Neuronal stem cell (in vitro differentiated cells): ENCODE measurements around the gene PROSER2.
A peak's percentile ranks its signal among the peaks of the same experiment; 100 is the strongest.

Experiments used
- DNase-seq: peaks from one replicate; pipeline ENCODE4 v3.0.0-alpha.2; 2013; ENCODE audit warnings: low spot score
- H2AFZ ChIP-seq: one replicate; pipeline ENCODE4 v1.6.1; 2013; ENCODE audit warnings: mild to moderate bottlenecking, low read length, inconsistent platforms
- H2AK5ac ChIP-seq: 2 replicates; pipeline ENCODE4 v1.6.1; 2013; ENCODE audit warnings: low read depth, mild to moderate bottlenecking, inconsistent platforms, low read length, moderate library complexity, mixed read lengths
- H2BK120ac ChIP-seq: 2 replicates; pipeline ENCODE4 v1.6.1; 2013; ENCODE audit warnings: low read depth, mild to moderate bottlenecking, inconsistent platforms, low read length, moderate library complexity, mixed read lengths
- H2BK12ac ChIP-seq: one replicate; pipeline ENCODE4 v1.6.1; 2013; ENCODE audit warnings: low read length, inconsistent platforms
- H2BK15ac ChIP-seq: 2 replicates; pipeline ENCODE4 v1.6.1; 2013; ENCODE audit warnings: mild to moderate bottlenecking, low read length, inconsistent platforms, mixed read lengths
- H2BK5ac ChIP-seq: one replicate; pipeline ENCODE4 v1.6.1; 2013; ENCODE audit warnings: inconsistent platforms, mild to moderate bottlenecking, low read length, moderate library complexity
- H3K14ac ChIP-seq: one replicate; pipeline ENCODE4 v1.6.1; 2013; ENCODE audit warnings: low read length, inconsistent platforms
- H3K18ac ChIP-seq: 2 replicates; pipeline ENCODE4 v1.6.1; 2013; ENCODE audit warnings: low read length, inconsistent platforms
- H3K23ac ChIP-seq: 2 replicates; pipeline ENCODE4 v1.6.1; 2013; ENCODE audit warnings: low read depth, mild to moderate bottlenecking, mixed read lengths, low read length, inconsistent platforms; ENCODE audit not compliant: poor library complexity
- H3K27ac ChIP-seq: replicated peaks from 3 replicates; pipeline ENCODE4 v1.5.1; 2013; ENCODE audit warnings: low read length, inconsistent platforms
- H3K27me3 ChIP-seq, 3 experiments: 2 replicates each; pipeline ENCODE4 v1.6.1; 2013; ENCODE audit warnings: low read length in 3 of 3, mild to moderate bottlenecking in 2 of 3, inconsistent platforms in 1 of 3, low read depth in 1 of 3, mixed read lengths in 1 of 3, moderate library complexity in 1 of 3; ENCODE audit not compliant: control insufficient read depth in 3 of 3, insufficient read depth in 3 of 3
- H3K36me3 ChIP-seq, 2 donors: replicated peaks in 1 of 2; 2 replicates each; pipeline ENCODE4 v1.6.1; 2013; ENCODE audit warnings: low read length in 2 of 2; ENCODE audit not compliant: control insufficient read depth in 2 of 2, insufficient read depth in 2 of 2
- H3K4ac ChIP-seq: 2 replicates; pipeline ENCODE4 v1.6.1; 2013; ENCODE audit warnings: inconsistent platforms, mild to moderate bottlenecking, low read length, moderate library complexity
- H3K4me1 ChIP-seq, 2 donors: 1 replicate in 1 of 2; 2 replicates in 1 of 2; pipeline ENCODE4 v1.6.1; 2013; ENCODE audit warnings: low read length in 2 of 2, low read depth in 1 of 2; ENCODE audit not compliant: control insufficient read depth in 2 of 2, insufficient read depth in 1 of 2
- H3K4me2 ChIP-seq: one replicate; pipeline ENCODE4 v1.6.1; 2013; ENCODE audit warnings: mild to moderate bottlenecking, low read length, inconsistent platforms; ENCODE audit not compliant: insufficient read depth, poor library complexity, severe bottlenecking
- H3K4me3 ChIP-seq, 2 donors: 2 replicates each; pipeline ENCODE4 v1.5.1; 2013; ENCODE audit warnings: low read length in 2 of 2, mild to moderate bottlenecking in 2 of 2, inconsistent platforms in 1 of 2, moderate library complexity in 1 of 2
- H3K79me1 ChIP-seq: one replicate; pipeline ENCODE4 v1.6.1; 2013; ENCODE audit warnings: low read depth, mild to moderate bottlenecking, inconsistent platforms, low read length, moderate library complexity
- H3K9ac ChIP-seq: one replicate; pipeline ENCODE4 v1.6.1; 2013; ENCODE audit warnings: mild to moderate bottlenecking, low read depth, low read length, inconsistent platforms; ENCODE audit not compliant: poor library complexity
- H3K9me3 ChIP-seq, 2 donors: replicated peaks in 1 of 2; 2 replicates each; pipeline versions ENCODE3 to v1.6.1; 2013; ENCODE audit warnings: low read length in 2 of 2, mild to moderate bottlenecking in 2 of 2, inconsistent platforms in 1 of 2, low read depth in 1 of 2, mixed read lengths in 1 of 2, moderate library complexity in 1 of 2; ENCODE audit not compliant: control insufficient read depth in 2 of 2, insufficient read depth in 1 of 2
- H4K8ac ChIP-seq: one replicate; pipeline ENCODE4 v1.6.1; 2013; ENCODE audit warnings: low read depth, mild to moderate bottlenecking, inconsistent platforms, low read length, moderate library complexity
- H4K91ac ChIP-seq: one replicate; pipeline ENCODE4 v1.6.1; 2013; ENCODE audit warnings: low read length, low read depth, mild to moderate bottlenecking, inconsistent platforms; ENCODE audit not compliant: poor library complexity
- WGBS, 2 donors: extraction: QIAGEN DNeasy Blood & Tissue Kit; methylation state at CpG; one replicate each; pipeline ENCODE4 v1.1.7; 2013; ENCODE audit warnings: missing lambda C conversion rate in 2 of 2, mixed read lengths in 1 of 2; ENCODE audit not compliant: insufficient read length in 2 of 2, insufficient replicate concordance in 1 of 2; ENCODE audit errors: extremely low coverage in 2 of 2; 5-methylcytosine and 5-hydroxymethylcytosine counted together

PROSER2 gene

DNA sequence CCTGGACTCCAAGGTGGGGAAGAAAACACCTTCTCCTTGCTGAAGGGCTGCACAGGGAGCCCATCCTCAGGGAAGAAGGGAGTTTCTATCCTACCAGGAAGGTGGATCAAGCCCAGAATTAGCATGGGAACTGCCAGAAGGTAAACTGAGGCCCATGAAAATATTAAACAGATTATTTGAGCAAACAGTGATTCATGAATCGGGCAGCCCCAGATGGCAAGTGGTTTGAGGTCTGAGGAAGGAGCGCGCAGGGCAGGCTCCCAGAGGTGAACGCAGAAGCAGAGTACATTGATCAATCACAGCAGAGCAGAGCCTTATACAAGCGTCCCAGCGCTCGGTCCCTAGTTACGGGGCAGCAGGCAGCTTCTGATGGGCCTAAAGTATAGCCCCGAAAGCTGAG is 35.8 kb upstream of the PROSER2 start:
- Histone ChIP-seq H3K9me3 (no peaks in the 10 kb centered on the region), H3K23ac (no peak overlapping the region), H2AK5ac (no peak overlapping the region), H2BK5ac (no peak overlapping the region), H3K36me3 (no peaks in the 10 kb centered on the region), H2AFZ (no peak overlapping the region), H3K79me1 (no peaks in the 10 kb centered on the region), H3K4me3 (no peak overlapping the region), H3K4ac (no peak overlapping the region), H4K8ac (no peak overlapping the region), H3K27ac (no peak overlapping the region), H3K4me1 (no peaks in the 10 kb centered on the region), H3K18ac (no peak overlapping the region), H2BK15ac (no peak overlapping the region), H3K14ac (no peak overlapping the region), H4K91ac (no peak overlapping the region), H3K27me3 (no peaks in the 10 kb centered on the region), H3K9ac (no peak overlapping the region), H2BK12ac (no peak overlapping the region), H3K4me2 (no peak overlapping the region), H2BK120ac (no peak overlapping the region)
- DNase-seq = no peak
- WGBS, 2 donors = no CpG with 5 or more reads among the region's 9 CpGs

DNA sequence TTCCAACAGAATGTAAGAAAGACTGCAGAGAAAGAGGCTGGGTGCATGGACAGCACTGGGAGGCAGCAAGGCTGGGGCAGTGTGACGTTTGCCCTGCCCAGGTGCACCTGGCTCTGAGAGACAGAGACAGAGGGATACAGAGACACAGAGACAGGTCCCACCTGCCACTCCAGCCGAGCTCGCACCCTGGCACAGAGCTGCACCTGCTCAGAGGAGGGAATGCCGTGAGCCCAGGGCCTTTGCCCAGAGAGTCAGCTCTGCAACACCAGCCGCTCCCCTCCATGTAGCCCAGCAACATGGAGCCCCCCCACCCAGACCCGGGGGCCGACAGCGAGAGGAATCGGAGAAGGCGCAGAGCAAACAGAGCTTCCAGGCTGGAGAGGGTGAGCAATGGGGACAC is 35.3 kb upstream of the PROSER2 start:
- peak overlapping the region; percentile 35 for H2AK5ac ChIP-seq
- no peak for DNase-seq
- H3K18ac ChIP-seq = peak overlapping the region; percentile 42
- H2BK120ac ChIP-seq = no peak overlapping the region
- no peaks in the 10 kb centered on the region for H3K36me3 ChIP-seq
- H3K4me3 ChIP-seq = no peak overlapping the region
- H3K27me3 ChIP-seq = no peaks in the 10 kb centered on the region
- H3K4ac ChIP-seq = no peak overlapping the region
- H4K8ac ChIP-seq = no peak overlapping the region
- no peak overlapping the region for H3K4me2 ChIP-seq
- no peak overlapping the region for H2BK12ac ChIP-seq
- H3K14ac ChIP-seq = no peak overlapping the region
- no peak overlapping the region for H2BK5ac ChIP-seq
- no peaks in the 10 kb centered on the region for H3K9me3 ChIP-seq
- no peaks in the 10 kb centered on the region for H3K4me1 ChIP-seq
- no CpG with 5 or more reads among the region's 10 CpGs for WGBS, 2 donors
- H4K91ac ChIP-seq = no peak overlapping the region
- no peak overlapping the region for H2AFZ ChIP-seq
- H2BK15ac ChIP-seq = no peak overlapping the region
- H3K79me1 ChIP-seq = no peaks in the 10 kb centered on the region
- no peak overlapping the region for H3K27ac ChIP-seq
- H3K9ac ChIP-seq = no peak overlapping the region
- no peak overlapping the region for H3K23ac ChIP-seq

DNA sequence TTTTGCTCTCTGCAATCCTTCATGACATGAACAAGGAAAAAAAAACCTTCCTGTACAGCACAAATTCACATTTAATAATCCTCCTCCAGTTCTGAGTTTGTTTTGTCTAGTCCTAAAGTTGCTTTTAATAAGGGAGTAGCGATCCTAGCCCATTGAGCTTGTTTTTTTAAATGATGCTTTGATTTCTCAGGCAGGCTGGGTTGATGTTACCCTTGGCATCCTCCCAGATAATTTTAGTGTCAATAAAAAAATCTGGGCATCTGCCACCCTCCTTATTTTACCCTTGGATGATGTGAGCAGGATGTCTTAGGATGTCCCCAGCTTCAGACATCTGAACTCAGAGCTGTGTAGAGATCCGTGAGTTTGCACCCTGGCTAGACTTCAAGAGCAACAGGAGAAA is 33.9 kb upstream of the PROSER2 start:
- Histone ChIP-seq H2BK12ac (no peak overlapping the region), H3K14ac (no peak overlapping the region), H2AK5ac (no peak overlapping the region), H3K4ac (no peak overlapping the region), H2AFZ (no peak overlapping the region), H2BK120ac (no peak overlapping the region), H2BK15ac (no peak overlapping the region), H2BK5ac (no peak overlapping the region), H4K91ac (no peak overlapping the region), H3K4me1 (no peaks in the 10 kb centered on the region), H3K4me2 (no peak overlapping the region), H3K27me3 (no peaks in the 10 kb centered on the region), H3K4me3 (no peak overlapping the region), H3K18ac (no peak overlapping the region), H4K8ac (no peak overlapping the region), H3K9me3 (peaks cover 0 to 6% of the 10 kb centered on the region in 2 donors), H3K36me3 (no peaks in the 10 kb centered on the region), H3K9ac (no peak overlapping the region), H3K23ac (no peak overlapping the region), H3K27ac (no peak overlapping the region), H3K79me1 (no peaks in the 10 kb centered on the region)
- WGBS, 2 donors = no CpG with 5 or more reads among the region's 2 CpGs
- no peak for DNase-seq

DNA sequence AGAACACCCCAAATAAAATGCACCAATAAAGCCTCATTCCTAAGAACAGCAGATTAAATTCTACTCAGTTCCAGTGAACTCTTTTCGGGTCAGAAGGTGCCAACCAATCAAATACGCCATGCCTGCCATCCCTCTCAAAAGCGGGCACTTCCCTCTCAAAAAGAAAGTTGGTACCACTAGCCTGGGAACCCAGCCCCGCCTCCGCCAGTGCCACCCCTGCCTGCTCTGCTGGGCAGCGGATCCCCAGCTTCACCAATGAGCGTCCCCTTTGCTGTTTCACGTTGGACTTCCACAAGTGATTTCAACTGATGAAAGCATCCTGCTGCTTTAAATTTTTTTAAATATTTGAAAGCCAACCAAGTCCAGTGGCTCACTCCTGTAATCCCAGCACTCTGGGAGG is 33.2 kb upstream of the PROSER2 start:
- Histone ChIP-seq H2BK120ac (no peak overlapping the region), H3K18ac (no peak overlapping the region), H3K9ac (no peak overlapping the region), H3K14ac (no peak overlapping the region), H3K36me3 (no peaks in the 10 kb centered on the region), H2BK15ac (no peak overlapping the region), H3K27ac (no peak overlapping the region), H2BK5ac (no peak overlapping the region), H3K23ac (no peak overlapping the region), H3K4me2 (no peak overlapping the region), H4K8ac (no peak overlapping the region), H3K27me3 (no peaks in the 10 kb centered on the region), H2AK5ac (no peak overlapping the region), H3K4me3 (no peak overlapping the region), H3K79me1 (no peaks in the 10 kb centered on the region), H3K4ac (no peak overlapping the region), H4K91ac (no peak overlapping the region), H3K9me3 (peaks cover 0 to 6% of the 10 kb centered on the region in 2 donors), H3K4me1 (no peaks in the 10 kb centered on the region), H2AFZ (no peak overlapping the region), H2BK12ac (no peak overlapping the region)
- no peak for DNase-seq
- no CpG with 5 or more reads among the region's 8 CpGs for WGBS, 2 donors
